ENCODE results near the gene PARD3.

DNA sequence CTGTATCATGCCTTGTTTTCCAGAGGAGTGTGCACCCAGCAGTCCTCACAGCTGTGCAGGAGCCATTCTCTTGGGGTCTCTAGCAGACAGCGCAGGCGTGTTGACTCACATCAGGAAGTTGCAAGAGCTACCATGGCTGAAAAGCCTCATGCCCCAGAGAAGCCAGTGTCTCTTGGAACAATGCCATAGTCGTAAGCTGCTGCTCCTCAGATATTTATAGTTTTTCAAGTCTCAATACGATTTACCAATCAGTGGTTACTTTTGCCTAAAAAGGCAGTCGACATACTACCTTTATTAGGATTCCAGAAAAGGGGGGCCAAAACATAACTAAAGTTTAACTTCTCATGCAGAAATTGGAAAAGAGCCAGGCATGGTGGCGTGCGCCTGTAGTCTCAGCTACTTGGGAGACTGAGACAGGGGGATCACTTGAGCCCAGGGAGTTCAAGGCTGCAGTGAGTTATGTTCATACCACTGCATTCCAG is 407.7 kb downstream of the PARD3 start:
- TF ChIP-seq, protein P1, sequence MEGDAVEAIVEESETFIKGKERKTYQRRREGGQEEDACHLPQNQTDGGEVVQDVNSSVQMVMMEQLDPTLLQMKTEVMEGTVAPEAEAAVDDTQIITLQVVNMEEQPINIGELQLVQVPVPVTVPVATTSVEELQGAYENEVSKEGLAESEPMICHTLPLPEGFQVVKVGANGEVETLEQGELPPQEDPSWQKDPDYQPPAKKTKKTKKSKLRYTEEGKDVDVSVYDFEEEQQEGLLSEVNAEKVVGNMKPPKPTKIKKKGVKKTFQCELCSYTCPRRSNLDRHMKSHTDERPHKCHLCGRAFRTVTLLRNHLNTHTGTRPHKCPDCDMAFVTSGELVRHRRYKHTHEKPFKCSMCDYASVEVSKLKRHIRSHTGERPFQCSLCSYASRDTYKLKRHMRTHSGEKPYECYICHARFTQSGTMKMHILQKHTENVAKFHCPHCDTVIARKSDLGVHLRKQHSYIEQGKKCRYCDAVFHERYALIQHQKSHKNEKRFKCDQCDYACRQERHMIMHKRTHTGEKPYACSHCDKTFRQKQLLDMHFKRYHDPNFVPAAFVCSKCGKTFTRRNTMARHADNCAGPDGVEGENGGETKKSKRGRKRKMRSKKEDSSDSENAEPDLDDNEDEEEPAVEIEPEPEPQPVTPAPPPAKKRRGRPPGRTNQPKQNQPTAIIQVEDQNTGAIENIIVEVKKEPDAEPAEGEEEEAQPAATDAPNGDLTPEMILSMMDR (IDR thresholded peaks at IDR 0.05) = no peak
- no peak for TF ChIP-seq POLR2A (IDR thresholded peaks at IDR 0.05)
